GM12891 (cell line): Measurements from ENCODE around the gene CNTN5.
"Not testable (repeated sequence)": the region's sequence is repeated elsewhere in the genome, so short reads cannot be mapped to it uniquely, and the experiment has no call there.

ENCODE experiments used
- DNase-seq: peaks from one replicate; pipeline ENCODE4 v3.0.0; 2011; ENCODE audit warnings: low spot score; ENCODE audit not compliant: insufficient read length
- FAIRE-seq: peaks from 2 replicates; lab custom pipeline; 2011; peaks lifted over from hg19 to GRCh38; lab: Jason Lieb, UNC
- PAX5 ChIP-seq: IDR thresholded peaks from 2 replicates; pipeline ENCODE4 v1.6.1; 2011; ENCODE audit warnings: low read length, moderate library complexity, mild to moderate bottlenecking; ENCODE audit not compliant: insufficient read depth, severe bottlenecking
- POLR2A ChIP-seq: IDR thresholded peaks from 2 replicates; pipeline ENCODE4 v1.6.1; 2011; ENCODE audit warnings: low read depth, low read length, control low read depth
- POLR2AphosphoS5 ChIP-seq: IDR thresholded peaks from 2 replicates; pipeline ENCODE4 v1.6.1; 2011; ENCODE audit warnings: low read depth, low read length, control low read depth
- POU2F2 ChIP-seq: IDR thresholded peaks from 2 replicates; pipeline ENCODE4 v1.6.1; 2011; ENCODE audit warnings: low read depth, mild to moderate bottlenecking, control low read depth, low read length, moderate library complexity
- SPI1 ChIP-seq: IDR thresholded peaks from 2 replicates; pipeline ENCODE4 v1.6.1; 2011; ENCODE audit warnings: low read depth, low read length, control low read depth
- TAF1 ChIP-seq: IDR thresholded peaks from 2 replicates; pipeline ENCODE4 v1.6.1; 2011; ENCODE audit warnings: low read depth, low read length, control low read depth

Gene CNTN5

GRCh38 chr11:99814738-99815137 is 794.0 kb downstream of the CNTN5 start:
- FAIRE-seq (no peak), DNase-seq (no peak)
- no peak for TF ChIP-seq POLR2A
- TF ChIP-seq POU2F2 = no peak
- no peak for TF ChIP-seq SPI1
- no peak for TF ChIP-seq POLR2AphosphoS5
- TF ChIP-seq TAF1 = no peak
- no peak for TF ChIP-seq PAX5

- DNase-seq = no peak
- FAIRE-seq = no peak
- TF ChIP-seq TAF1 = no peak
- no peak for TF ChIP-seq POU2F2
- no peak for TF ChIP-seq POLR2A
- TF ChIP-seq SPI1 = no peak
Measured at GRCh38 chr11:99818991-99819390, 798.2 kb downstream of the CNTN5 start.

DNA sequence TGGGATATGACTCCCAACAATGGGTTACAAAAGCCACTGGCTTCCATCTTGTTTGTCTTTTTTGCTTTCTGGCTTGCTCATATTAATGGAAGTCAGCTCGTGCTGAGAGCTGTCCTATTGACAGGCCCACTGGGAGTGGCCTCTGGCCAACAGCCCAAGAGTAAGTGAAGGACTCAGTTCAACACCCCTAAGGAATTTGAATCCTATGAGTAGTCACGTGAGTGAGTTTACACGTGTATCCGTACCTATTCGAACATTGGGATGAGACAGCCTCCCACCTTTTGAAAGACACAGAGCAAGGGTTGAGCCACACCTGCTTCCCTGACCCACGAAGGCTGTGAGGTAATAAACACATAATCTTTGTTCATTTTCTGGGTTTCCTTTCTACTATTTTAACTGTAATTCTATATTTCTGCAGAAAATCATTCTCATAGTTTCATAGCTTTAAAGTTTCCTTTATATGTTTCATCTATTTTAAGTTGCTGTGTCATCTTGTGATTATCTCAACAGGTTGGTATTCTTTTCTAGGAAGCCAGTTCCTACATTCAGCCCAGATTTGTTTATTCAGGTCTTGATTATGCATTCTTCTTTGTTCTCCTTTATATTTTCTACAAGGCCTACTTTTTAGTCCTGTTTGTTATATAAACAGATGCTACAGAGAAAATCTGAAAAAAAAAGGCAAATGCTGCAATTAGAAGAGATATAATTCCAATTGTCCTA is 802.3 kb downstream of the CNTN5 start:
- DNase-seq = no peak
- TF ChIP-seq PAX5 = no peak
- TF ChIP-seq POU2F2 = no peak
- no peak for TF ChIP-seq SPI1
- no peak for TF ChIP-seq POLR2A
- TF ChIP-seq TAF1 = no peak
- TF ChIP-seq POLR2AphosphoS5 = no peak
- no peak for FAIRE-seq

DNA sequence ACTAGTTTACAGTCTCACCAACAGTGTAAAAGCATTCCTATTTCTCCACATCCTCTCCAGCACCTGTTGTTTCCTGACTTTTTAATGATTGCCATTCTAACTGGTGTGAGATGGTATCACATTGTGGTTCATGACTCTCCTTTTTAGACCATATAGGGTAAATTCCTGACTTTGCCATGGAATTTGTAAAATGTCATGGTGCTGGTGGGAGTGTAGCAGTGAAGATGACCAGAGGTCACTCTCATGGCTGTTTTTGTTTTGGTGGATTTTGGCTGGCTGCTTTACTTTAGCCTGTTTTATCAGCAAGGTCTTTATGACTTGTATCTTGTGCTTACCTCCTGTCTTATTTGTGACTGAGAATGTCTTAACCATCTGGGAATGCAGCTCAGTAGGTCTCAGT is 816.0 kb downstream of the CNTN5 start:
- not testable (repeated sequence) for DNase-seq, FAIRE-seq

DNA sequence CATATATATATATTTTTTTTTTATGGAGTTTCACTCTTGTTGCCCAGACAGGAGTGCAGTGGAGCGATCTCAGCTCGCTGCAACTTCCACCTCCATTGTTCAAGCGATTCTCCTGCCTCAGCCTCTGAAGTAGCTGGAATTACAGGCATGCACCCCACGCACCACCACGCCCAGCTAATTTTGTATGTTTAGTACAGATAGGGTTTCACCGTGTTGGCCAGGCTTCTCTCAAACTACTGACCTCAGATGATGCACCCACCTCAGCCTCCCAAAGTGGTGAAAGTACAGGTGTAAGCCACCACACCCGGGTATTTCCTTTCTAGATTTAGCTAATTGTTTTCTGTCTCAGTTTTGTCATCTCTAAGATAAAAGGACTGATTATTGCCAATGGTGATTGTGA is 821.1 kb downstream of the CNTN5 start:
- TF ChIP-seq POLR2A (no peak), POU2F2 (no peak), PAX5 (no peak), TAF1 (no peak), POLR2AphosphoS5 (no peak), SPI1 (no peak)
- DNase-seq (no peak), FAIRE-seq (no peak)

DNA sequence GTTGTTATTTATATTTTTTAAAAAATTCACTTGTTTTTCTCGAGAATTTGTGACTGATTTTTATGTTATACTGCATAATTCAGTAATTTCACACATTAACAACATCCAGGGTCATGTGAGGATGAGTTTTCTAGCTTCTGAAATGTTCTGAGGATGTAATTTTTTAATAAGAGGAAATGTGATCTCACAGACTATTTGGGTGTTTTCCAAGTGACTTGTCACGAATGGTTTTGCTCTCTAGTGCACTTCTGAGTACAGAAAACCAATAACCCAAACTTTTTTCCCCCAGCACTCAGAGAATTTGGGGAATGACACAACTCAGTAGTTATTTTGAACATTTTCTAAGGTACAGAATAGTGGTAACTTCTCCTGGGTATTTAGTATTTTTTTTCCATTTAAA is 845.2 kb downstream of the CNTN5 start:
- FAIRE-seq (no peak), DNase-seq (no peak)
- no peak for TF ChIP-seq TAF1
- no peak for TF ChIP-seq PAX5
- TF ChIP-seq POLR2A = no peak
- TF ChIP-seq POU2F2 = no peak
- no peak for TF ChIP-seq SPI1
- TF ChIP-seq POLR2AphosphoS5 = no peak

DNA sequence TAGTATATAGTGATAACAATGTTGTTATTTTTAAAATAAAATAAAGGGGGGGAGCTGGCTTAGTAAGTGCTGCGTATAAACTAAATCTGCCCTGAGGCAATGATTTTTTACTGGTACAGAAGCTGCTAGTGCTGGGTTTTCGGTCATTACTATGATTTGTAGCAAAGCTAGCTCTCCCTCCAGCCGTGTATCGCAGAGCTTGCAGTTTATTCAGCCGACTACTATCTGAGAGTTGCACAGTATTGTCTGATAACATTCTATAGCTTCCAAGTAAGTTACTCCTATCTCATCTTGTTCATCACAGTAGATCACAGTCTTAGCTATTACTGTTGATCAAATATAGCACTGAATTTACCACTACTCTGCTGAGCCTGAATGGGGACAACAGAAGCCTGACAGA is 860.9 kb downstream of the CNTN5 start:
- FAIRE-seq = no peak
- no peak for DNase-seq

GRCh38 chr11:99884750-99885149 is 864.0 kb downstream of the CNTN5 start:
- FAIRE-seq (no peak), DNase-seq (no peak)
- TF ChIP-seq SPI1 (no peak), POLR2AphosphoS5 (no peak), POU2F2 (no peak), POLR2A (no peak), PAX5 (no peak), TAF1 (no peak)

More for the DNA sequence above, 860.9 kb downstream of the CNTN5 start:
- no peak for TF ChIP-seq POLR2A
- TF ChIP-seq SPI1 = no peak
- no peak for TF ChIP-seq POU2F2
- TF ChIP-seq POLR2AphosphoS5 = no peak
- TF ChIP-seq TAF1 = no peak
- TF ChIP-seq PAX5 = no peak

- TF ChIP-seq SPI1 (no peak), POU2F2 (no peak), POLR2AphosphoS5 (no peak), POLR2A (no peak), PAX5 (no peak), TAF1 (no peak)
- FAIRE-seq (no peak), DNase-seq (no peak)
Measured at GRCh38 chr11:99887481-99887880, 866.7 kb downstream of the CNTN5 start.

DNA sequence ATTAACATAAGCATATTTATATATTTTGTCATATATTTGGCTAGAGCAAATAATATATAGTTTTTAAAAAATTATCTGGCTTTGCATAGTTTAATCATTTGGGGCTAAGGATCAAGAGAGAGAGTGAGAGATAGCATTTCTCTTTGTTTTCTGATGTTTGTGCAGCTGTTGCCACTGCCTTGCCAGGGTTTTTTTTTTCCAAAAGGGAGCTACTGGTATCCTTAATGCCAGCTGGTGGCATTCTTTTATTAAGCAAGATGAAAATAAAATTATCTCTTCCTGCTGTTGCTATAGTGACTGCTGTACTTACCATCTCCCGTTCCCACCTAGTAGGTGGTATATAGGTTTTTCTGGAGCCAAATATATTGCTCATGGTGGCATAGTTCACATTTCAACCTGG is 873.1 kb downstream of the CNTN5 start:
- no peak for TF ChIP-seq SPI1
- no peak for TF ChIP-seq TAF1
- no peak for TF ChIP-seq POU2F2
- no peak for TF ChIP-seq POLR2AphosphoS5
- TF ChIP-seq POLR2A = no peak
- no peak for TF ChIP-seq PAX5
- no peak for FAIRE-seq
- DNase-seq = no peak
